K562 (cell line): Measurements from ENCODE around the gene PUM1.

Experiments
- CTCF ChIP-seq, 3 experiments: IDR thresholded peaks in 2 of 3; conservative IDR thresholded peaks in 1 of 3; 2 replicates each; pipeline ENCODE4 v1.5.1; 2011 to 2012; ENCODE audit warnings: low read length in 3 of 3, mild to moderate bottlenecking in 3 of 3, control low read depth in 2 of 3, improper control_type of control experiment in 1 of 3, inconsistent platforms in 1 of 3, low read depth in 1 of 3, mixed read lengths in 1 of 3, moderate library complexity in 1 of 3; ENCODE audit not compliant: insufficient read depth in 2 of 3
- ETV6 ChIP-seq, 3 experiments: fragments of 150-350 bp in 1 of 3; sonication (generic) in 1 of 3; formaldehyde crosslinking in 1 of 3; IDR thresholded peaks; 2 replicates each; pipeline versions ENCODE4 v1.6.1 to v1.8.0; 2014 to 2022; ENCODE audit warnings: borderline replicate concordance in 2 of 3, low read depth in 2 of 3, antibody characterized with exemption in 1 of 3, low read length in 1 of 3, mild to moderate bottlenecking in 1 of 3, missing genetic modification reagents in 1 of 3
- FOS ChIP-seq: IDR thresholded peaks from 3 replicates; pipeline ENCODE4 v1.6.1; 2011; ENCODE audit not compliant: insufficient read length; ENCODE audit errors: extremely low read depth
- MYC ChIP-seq, 2 experiments: fragments of 250-450 bp in 1 of 2; sonication (Bioruptor Pico) in 1 of 2; IDR thresholded peaks; 2 replicates each; pipeline versions ENCODE4 v1.5.1 to v1.6.1; 2012 to 2021; ENCODE audit warnings: low read depth in 2 of 2, borderline replicate concordance in 1 of 2, improper control_type of control experiment in 1 of 2, low read length in 1 of 2, mild to moderate bottlenecking in 1 of 2, moderate library complexity in 1 of 2
- POLR2G ChIP-seq: fragments of 200-400 bp; formaldehyde crosslinking; IDR thresholded peaks from 2 replicates; pipeline ENCODE4 v1.6.1; 2017; ENCODE audit warnings: low read depth, mild to moderate bottlenecking, antibody characterized with exemption, low read length, moderate library complexity
- RFX5 ChIP-seq: IDR thresholded peaks from 2 replicates; pipeline ENCODE4 v1.6.1; 2011; ENCODE audit warnings: low read depth, mild to moderate bottlenecking, improper control_type of control experiment, low read length
- ZBED1 ChIP-seq: IDR thresholded peaks from 2 replicates; pipeline ENCODE4 v1.6.1; 2014
- ZBTB5 ChIP-seq: fragments of 450-650 bp; IDR thresholded peaks from 2 replicates; pipeline ENCODE4 v1.6.1; 2017; ENCODE audit warnings: antibody characterized with exemption

- TF ChIP-seq FOS = no peak
- TF ChIP-seq ZBTB5 = no peak
- no peak for TF ChIP-seq CTCF (IDR thresholded peaks at IDR 0.05 in 2 of 3, conservative IDR thresholded peaks at IDR 0.05 in 1 of 3; ENCODE audit: insufficient read depth in 2 of 3, low read depth in 1 of 3, low read length in 3 of 3)
- TF ChIP-seq ZBED1 = no peak
- no peak for TF ChIP-seq ETV6 (IDR thresholded peaks at IDR 0.05; ENCODE audit: borderline replicate concordance in 1 of 2, low read depth in 2 of 2, low read length in 1 of 2)
- no peak for TF ChIP-seq ETV6 (CRISPR knock-in tag; IDR thresholded peaks at IDR 0.05; ENCODE audit: borderline replicate concordance)
- no peak for TF ChIP-seq RFX5
- no peak for TF ChIP-seq POLR2G
- TF ChIP-seq MYC (IDR thresholded peaks at IDR 0.05; ENCODE audit: low read depth, low read length) = no peak
- TF ChIP-seq MYC (CRISPR knock-in tag; IDR thresholded peaks at IDR 0.05; ENCODE audit: borderline replicate concordance, low read depth) = no peak
Measured at GRCh38 chr1:30899577-30900389, 165.7 kb downstream of the PUM1 start.
